Stimulated activated CD4-positive, alpha-beta T cell treated with anti-CD3 and anti-CD28 coated beads, TNF-alpha, amount 100 ng/mL, for 24 hours (primary cell): ENCODE data around the gene PLGLB2.
"Not testable (repeated sequence)": the region's sequence is repeated elsewhere in the genome, so short reads cannot be mapped to it uniquely, and the experiment has no call there.

Experiments
- DNase-seq, 3 experiments: peaks; one replicate each; pipeline ENCODE4 v3.0.0-alpha.2; 2020; ENCODE audit warnings: low read depth in 3 of 3

The PLGLB2 gene

GRCh38 chr2:87747791-87748190, at the start of gene PLGLB2:
Gene PLGLB2, plus strand, starts transcription at chr2:87748087. Its CDS starts 67 bp downstream, at chr2:87748154.
- not testable (repeated sequence) for DNase-seq

- not testable (repeated sequence) for DNase-seq
Measured at GRCh38 chr2:87704572-87705323, 43.1 kb upstream of the PLGLB2 start.

GRCh38 chr2:87708368-87708767, 39.5 kb upstream of the PLGLB2 start:
- DNase-seq, result not testable (repeated sequence)

- DNase-seq, result not testable (repeated sequence)
Measured at GRCh38 chr2:87727940-87728599, 19.8 kb upstream of the PLGLB2 start.

GRCh38 chr2:87740928-87741327, 7.0 kb upstream of the PLGLB2 start:
- not testable (repeated sequence) for DNase-seq

- DNase-seq, result not testable (repeated sequence)
Measured at GRCh38 chr2:87742393-87743108, 5.3 kb upstream of the PLGLB2 start.

GRCh38 chr2:87743638-87744037, 4.2 kb upstream of the PLGLB2 start:
- not testable (repeated sequence) for DNase-seq

- not testable (repeated sequence) for DNase-seq
Measured at GRCh38 chr2:87745353-87745951, 2.4 kb upstream of the PLGLB2 start.

- not testable (repeated sequence) for DNase-seq
Measured at GRCh38 chr2:87748524-87748923, 637 bp downstream of the PLGLB2 start.

- DNase-seq, result not testable (repeated sequence)
Measured at GRCh38 chr2:87750560-87750959, 2.7 kb downstream of the PLGLB2 start.

- not testable (repeated sequence) for DNase-seq
Measured at GRCh38 chr2:87754759-87755158, 6.9 kb downstream of the PLGLB2 start.
